Endothelial cell of umbilical vein (primary cell): Measurements from ENCODE around the gene KLHL21. TPM values are rescaled to one million over a fixed set of nuclear protein-coding genes. Genes with fewer than 3 reads are reported as not detected.

Source experiments
- BruUV-seq: library from RNA; stranded (reverse); fragments of 400-500 nt; replicated peaks from 2 replicates; lab custom pipeline; 2021; lab: Mats Ljungman, UMichigan
- CTCF ChIA-PET: fragments of 300-600, 350-600 bp; sonication (Branson Sonifier 250); formaldehyde crosslinking; loops from one replicate; lab custom pipeline; 2021; ENCODE audit warnings: antibody characterized with exemption, inconsistent platforms; lab: Charles Lee
- POLR2A ChIA-PET: fragments of 300-600, 350-600 bp; sonication (Branson Sonifier 250); formaldehyde crosslinking; loops from one replicate; lab custom pipeline; 2021; ENCODE audit warnings: antibody characterized with exemption, inconsistent platforms; lab: Charles Lee
- DNase-seq: peaks from one replicate; pipeline ENCODE4 v3.0.0-alpha.2; 2011; ENCODE audit warnings: low read depth, low spot score
- FAIRE-seq: peaks from 2 replicates; lab custom pipeline; 2011; peaks lifted over from hg19 to GRCh38; lab: Jason Lieb, UNC
- H2AFZ ChIP-seq: 2 replicates; pipeline ENCODE4 v1.6.0; 2012; ENCODE audit warnings: low read depth, low read length, control low read depth, inconsistent platforms
- H3K27ac ChIP-seq: 2 replicates; pipeline ENCODE4 v1.5.1; 2011; ENCODE audit warnings: low read depth, mild to moderate bottlenecking, control low read depth, low read length, moderate library complexity; ENCODE audit not compliant: insufficient read depth
- H3K27me3 ChIP-seq, 2 experiments: 2 replicates each; pipeline versions ENCODE4 v1.6.0 to v1.6.1; 2011; ENCODE audit warnings: low read length in 2 of 2, mixed read lengths in 1 of 2; ENCODE audit not compliant: control insufficient read depth in 2 of 2, insufficient read depth in 2 of 2
- H3K36me3 ChIP-seq, 2 experiments: 2 replicates in 1 of 2; 3 replicates in 1 of 2; pipeline ENCODE4 v1.5.1; 2011; ENCODE audit warnings: low read length in 2 of 2, mild to moderate bottlenecking in 1 of 2, moderate library complexity in 1 of 2; ENCODE audit not compliant: control insufficient read depth in 2 of 2, insufficient read depth in 2 of 2; ENCODE audit errors: extremely low read depth in 1 of 2
- H3K4me1 ChIP-seq: 3 replicates; pipeline ENCODE4 v1.5.1; 2011; ENCODE audit warnings: mild to moderate bottlenecking, low read length; ENCODE audit not compliant: control insufficient read depth, insufficient read depth; ENCODE audit errors: extremely low read depth
- H3K4me2 ChIP-seq: 2 replicates; pipeline ENCODE4 v1.6.1; 2011; ENCODE audit warnings: low read length, control low read depth, mixed read lengths; ENCODE audit not compliant: insufficient read depth
- H3K4me3 ChIP-seq, 3 experiments: fragments of 200-600 bp in 1 of 3; sonication (generic), shearing (Covaris generic) in 1 of 3; replicated peaks in 1 of 3; 2 replicates each; pipeline ENCODE4 v1.5.1; 2011 to 2016; ENCODE audit warnings: control low read depth in 3 of 3, low read length in 3 of 3, mild to moderate bottlenecking in 2 of 3, inconsistent platforms in 1 of 3, low read depth in 1 of 3, moderate library complexity in 1 of 3; ENCODE audit not compliant: insufficient read depth in 1 of 3
- H3K79me2 ChIP-seq: 2 replicates; pipeline ENCODE4 v1.6.0; 2012; ENCODE audit warnings: low read length, inconsistent platforms; ENCODE audit not compliant: control insufficient read depth, insufficient read depth
- H3K9ac ChIP-seq: replicated peaks from 2 replicates; pipeline ENCODE3; 2011; ENCODE audit warnings: low read length, control low read depth; ENCODE audit not compliant: insufficient read depth; ENCODE audit errors: extremely low read depth
- H3K9me1 ChIP-seq: replicated peaks from 3 replicates; pipeline ENCODE4 v1.6.0; 2011; ENCODE audit warnings: mild to moderate bottlenecking, low read length; ENCODE audit not compliant: control insufficient read depth, insufficient read depth; ENCODE audit errors: extremely low read depth
- H3K9me3 ChIP-seq: replicated peaks from 2 replicates; pipeline ENCODE4 v1.5.1; 2012; ENCODE audit warnings: low read length, inconsistent platforms; ENCODE audit not compliant: control insufficient read depth, insufficient read depth
- H4K20me1 ChIP-seq: replicated peaks from 2 replicates; pipeline ENCODE3; 2011; ENCODE audit warnings: mild to moderate bottlenecking, low read length; ENCODE audit not compliant: control insufficient read depth, insufficient read depth; ENCODE audit errors: extremely low read depth
- CTCF ChIP-seq, 2 donors: IDR thresholded peaks; 1 replicate in 1 of 2; 2 replicates in 1 of 2; pipeline ENCODE4 v1.5.1; 2011; ENCODE audit warnings: low read length in 2 of 2, mild to moderate bottlenecking in 2 of 2, moderate library complexity in 2 of 2, control low read depth in 1 of 2, inconsistent platforms in 1 of 2, low read depth in 1 of 2; ENCODE audit not compliant: insufficient read depth in 1 of 2; ENCODE audit errors: extremely low read depth in 1 of 2
- EZH2 ChIP-seq: IDR thresholded peaks from 2 replicates; pipeline ENCODE4 v1.6.1; 2012; ENCODE audit warnings: borderline replicate concordance, low read depth, mild to moderate bottlenecking, moderate library complexity, low read length, inconsistent platforms; ENCODE audit not compliant: severe bottlenecking
- FOS ChIP-seq: IDR thresholded peaks from 2 replicates; pipeline ENCODE4 v1.6.1; 2011; ENCODE audit warnings: mild to moderate bottlenecking, low read length, moderate library complexity, borderline replicate concordance; ENCODE audit not compliant: insufficient read depth
- GATA2 ChIP-seq: IDR thresholded peaks from 2 replicates; pipeline ENCODE4 v1.7.0; 2011; ENCODE audit warnings: low read depth, mild to moderate bottlenecking, moderate library complexity, mixed read lengths, low read length; ENCODE audit not compliant: insufficient read length, insufficient read depth
- JUN ChIP-seq: IDR thresholded peaks from 2 replicates; pipeline ENCODE4 v1.6.1; 2011; ENCODE audit warnings: borderline replicate concordance, low read depth; ENCODE audit not compliant: insufficient read length, insufficient read depth
- MAX ChIP-seq: IDR thresholded peaks from 2 replicates; pipeline ENCODE4 v1.6.1; 2011; ENCODE audit not compliant: insufficient read depth, insufficient read length
- MYC ChIP-seq: IDR thresholded peaks from one replicate; pipeline ENCODE4 v1.6.1; 2011; ENCODE audit warnings: mild to moderate bottlenecking, low read depth, low read length
- POLR2A ChIP-seq: IDR thresholded peaks from 2 replicates; pipeline ENCODE4 v1.6.1; 2012; ENCODE audit warnings: low read depth, mild to moderate bottlenecking, control low read depth, low read length
- POLR2AphosphoS5 ChIP-seq: IDR thresholded peaks from 2 replicates; pipeline ENCODE4 v1.6.1; 2012; ENCODE audit warnings: low read depth, mild to moderate bottlenecking, control low read depth, low read length, moderate library complexity; ENCODE audit not compliant: insufficient read depth
- dilution Hi-C: fragments of 300-500 bp; cut with MboI; formaldehyde crosslinking; loops from one replicate; pipeline ENCODE4 v1.15.0; 2019; ENCODE audit warnings: low sequenced_read_pairs; ENCODE audit not compliant: extremely low pct_ligation_motif_present
- intact Hi-C: fragments of 100-400 bp; cut with micrococcal nuclease; formaldehyde crosslinking; loops from one replicate; pipeline ENCODE4 v1.10.0; 2022
- polyA plus RNA-seq, 4 experiments: library from polyadenylated mRNA; depleted of rRNA in 3 of 4; stranded (reverse) in 3 of 4; unstranded in 1 of 4; fragments of >200 nt; gene quantifications; 2 replicates each; pipeline versions ENCODE4 v1.2.1 to v1.2.3, GENCODE V29; 2011 to 2012; ENCODE audit warnings: missing spikeins in 1 of 4
- total RNA-seq: library from RNA; stranded (reverse); gene quantifications from 2 replicates; pipeline ENCODE4 v1.2.3, GENCODE V29; 2021

The KLHL21 gene
- total and polyA plus RNA-seq, 2 donors (not counting 3 experiments of a cell fraction or from before 2014, with no cell fraction given) = 18.0 to 22.4 TPM

- Histone ChIP-seq H3K27ac (peak within 1 kb of the TSS; percentile 68), H3K27me3 (no peaks in the 10 kb centered on the region), H4K20me1 (no peaks in the 10 kb centered on the region), H3K9me3 (no peaks in the 10 kb centered on the region), H3K79me2 (peaks cover 25% of the 10 kb centered on the region), H3K9ac (peak within 1 kb of the TSS; percentile 98), H3K4me2 (peak within 1 kb of the TSS; percentile 86), H3K4me1 (peaks cover 9% of the 10 kb centered on the region), H2AFZ (peak within 1 kb of the TSS; percentile 89), H3K9me1 (no peaks in the 10 kb centered on the region), H3K4me3 (peak within 1 kb of the TSS; percentile 61 to 100 (median 100)), H3K36me3 (no peaks in the 10 kb centered on the region)
- intact Hi-C loops = loop anchor here (1.0 kb wide), 7 partner anchors 9 to 91 kb away; partner anchors contain the start of gene ZBTB48
- FAIRE-seq (no peak), DNase-seq (no peak)
- no TSS peak for BruUV-seq
- ChIA-PET CTCF (interaction anchor here (0.6 to 3.1 kb wide), 18 partner anchors 13 to 132 kb away, joined by 3 to 15 read pairs (median 3); partner anchors contain the start of gene ZBTB48), POLR2A (no interaction called here)
- dilution Hi-C loops = no loop called here
- TF ChIP-seq MAX = no peak
- TF ChIP-seq POLR2AphosphoS5 = no peak
- TF ChIP-seq GATA2 = no peak
- TF ChIP-seq CTCF (IDR thresholded peaks at IDR 0.05; ENCODE audit: extremely low read depth in 1 of 2, insufficient read depth in 1 of 2, low read depth in 1 of 2, low read length in 2 of 2) = no peak
- TF ChIP-seq JUN = no peak
- no peak for TF ChIP-seq EZH2
- no peak for TF ChIP-seq POLR2A
- no peak for TF ChIP-seq MYC
- no peak for TF ChIP-seq FOS
These were observed 47.5 kb downstream of the KLHL21 start, which contains the start of gene TAS1R1 for GRCh38 chr1:6554907-6555778. TSS of gene TAS1R1 (plus strand) at chr1:6555307. CDS start at chr1:6555374, 67 bp downstream.
